NB4 (cell line): ENCODE data around the gene ZEB2.

Source experiments
- DNase-seq: peaks from one replicate; pipeline ENCODE4 v3.0.0; 2010; ENCODE audit warnings: low read depth
- H3K4me3 ChIP-seq: one replicate; pipeline ENCODE4 v1.5.1; 2011; ENCODE audit warnings: mild to moderate bottlenecking, low read depth, low read length, moderate library complexity
- CTCF ChIP-seq: IDR thresholded peaks from one replicate; pipeline ENCODE4 v1.5.1; 2012; ENCODE audit warnings: low read depth, low read length
- MAX ChIP-seq: IDR thresholded peaks from 2 replicates; pipeline ENCODE4 v1.6.1; 2011; ENCODE audit warnings: low read depth, low read length
- MYC ChIP-seq: IDR thresholded peaks from 2 replicates; pipeline ENCODE4 v1.6.1; 2011; ENCODE audit warnings: low read depth, low read length
- POLR2A ChIP-seq: IDR thresholded peaks from 2 replicates; pipeline ENCODE4 v1.6.1; 2011; ENCODE audit warnings: mild to moderate bottlenecking; ENCODE audit not compliant: insufficient read length; ENCODE audit errors: extremely low read depth

Gene ZEB2

GRCh38 chr2:144414324-144414845, 105.5 kb downstream of the ZEB2 start:
- no peak overlapping the region for H3K4me3 ChIP-seq
- DNase-seq: peak; percentile 93
- TF ChIP-seq CTCF (no peak), MYC (no peak; the same call in 1 of the 2 replicates), MAX (no peak), POLR2A (no peak)

GRCh38 chr2:144412709-144413108, 107.2 kb downstream of the ZEB2 start:
- TF ChIP-seq POLR2A: no peak
- no peak for TF ChIP-seq MAX
- TF ChIP-seq CTCF: no peak
- TF ChIP-seq MYC: no peak
- H3K4me3 ChIP-seq: no peak overlapping the region
- DNase-seq: peak; percentile 78

GRCh38 chr2:144411473-144411872, 108.4 kb downstream of the ZEB2 start:
- TF ChIP-seq MYC (no peak), MAX (no peak), CTCF (no peak), POLR2A (no peak)
- DNase-seq: no peak
- H3K4me3 ChIP-seq: no peak overlapping the region

- DNase-seq: no peak
- no peak overlapping the region for H3K4me3 ChIP-seq
These were observed 110.7 kb downstream of the ZEB2 start for GRCh38 chr2:144409241-144409640.

GRCh38 chr2:144407262-144407661, 112.7 kb downstream of the ZEB2 start:
- DNase-seq: no peak
- no peak overlapping the region for H3K4me3 ChIP-seq
- no peak for TF ChIP-seq POLR2A
- no peak for TF ChIP-seq MAX
- no peak for TF ChIP-seq MYC
- no peak for TF ChIP-seq CTCF

More at GRCh38 chr2:144409241-144409640, 110.7 kb downstream of the ZEB2 start:
- no peak for TF ChIP-seq MYC
- TF ChIP-seq POLR2A: no peak
- no peak for TF ChIP-seq CTCF
- no peak for TF ChIP-seq MAX
